PC-3 (cell line): ENCODE measurements around the gene MGAT4A. TPM values are rescaled to one million over a fixed set of nuclear protein-coding genes. Genes with fewer than 3 reads are reported as not detected.

Experiments
- ATAC-seq: fragments of 200-7000 bp; cut with Tn5 transposase; 2 replicates; pipeline ENCODE4 v1.9.1; 2020; ENCODE audit warnings: mild to moderate bottlenecking, moderate library complexity
- BruUV-seq: library from RNA; stranded (reverse); fragments of 400-500 nt; replicated peaks from 2 replicates; lab custom pipeline; 2021; lab: Mats Ljungman, UMichigan
- CTCF ChIA-PET: fragments of 300-600 bp; sonication (Branson Sonifier 250); formaldehyde crosslinking; loops from one replicate; lab custom pipeline; 2022; ENCODE audit warnings: antibody characterized with exemption; lab: Charles Lee
- POLR2A ChIA-PET: fragments of 300-600 bp; sonication (Branson Sonifier 250); formaldehyde crosslinking; loops from one replicate; lab custom pipeline; 2022; ENCODE audit warnings: antibody characterized with exemption; ENCODE audit not compliant: unreplicated experiment; lab: Charles Lee
- DNase-seq: peaks from one replicate; pipeline ENCODE4 v3.0.0-alpha.2; 2015
- H2AFZ ChIP-seq: fragments of 300-600 bp; sonication (generic); 2 replicates; pipeline ENCODE4 v1.6.0; 2016; ENCODE audit warnings: antibody characterized with exemption, low read length
- H3F3A ChIP-seq: fragments of 300-600 bp; sonication (generic); one replicate; pipeline ENCODE4 v1.6.0; 2017; ENCODE audit warnings: antibody characterized with exemption, low read length, control low read depth, mild to moderate bottlenecking; ENCODE audit not compliant: unreplicated experiment
- H3K27ac ChIP-seq: fragments of 300-600 bp; sonication (generic); 2 replicates; pipeline ENCODE4 v1.5.1; 2016; ENCODE audit warnings: mild to moderate bottlenecking, low read length
- H3K27me3 ChIP-seq: fragments of 300-600 bp; sonication (generic); 2 replicates; pipeline ENCODE4 v1.6.1; 2016; ENCODE audit warnings: low read length, mixed read lengths
- H3K36me3 ChIP-seq: fragments of 300-600 bp; sonication (generic); 2 replicates; pipeline ENCODE4 v1.6.1; 2016; ENCODE audit warnings: low read depth, mixed run types, low read length, mixed read lengths
- H3K4me1 ChIP-seq: fragments of 300-600 bp; sonication (generic); 2 replicates; pipeline ENCODE4 v1.5.1; 2016; ENCODE audit warnings: low read length; ENCODE audit not compliant: insufficient read depth
- H3K4me2 ChIP-seq: fragments of 300-600 bp; sonication (generic); 2 replicates; pipeline ENCODE4 v1.6.0; 2016; ENCODE audit warnings: low read length
- H3K4me3 ChIP-seq: fragments of 300-600 bp; sonication (generic); 2 replicates; pipeline ENCODE4 v1.5.1; 2016; ENCODE audit warnings: mild to moderate bottlenecking, low read length, mixed read lengths
- H3K79me2 ChIP-seq: fragments of 300-600 bp; sonication (generic); 2 replicates; pipeline ENCODE4 v1.6.1; 2017; ENCODE audit warnings: low read length, mixed read lengths
- H3K9ac ChIP-seq: fragments of 300-600 bp; sonication (generic); 2 replicates; pipeline ENCODE4 v1.6.0; 2016; ENCODE audit warnings: mild to moderate bottlenecking, low read length
- H3K9me2 ChIP-seq: fragments of 300-600 bp; sonication (generic); replicated peaks from 2 replicates; pipeline ENCODE4 v1.6.1; 2016; ENCODE audit warnings: mixed run types, low read length, mixed read lengths
- H3K9me3 ChIP-seq: fragments of 300-600 bp; sonication (generic); 2 replicates; pipeline ENCODE4 v1.6.1; 2016; ENCODE audit warnings: low read length, mixed read lengths
- H4K20me1 ChIP-seq: fragments of 300-600 bp; sonication (generic); 2 replicates; pipeline ENCODE4 v1.6.1; 2016; ENCODE audit warnings: low read length, mixed read lengths
- EZH2 ChIP-seq: fragments of 300-600 bp; sonication (generic); IDR thresholded peaks from one replicate; pipeline ENCODE4 v1.6.1; 2017; ENCODE audit warnings: antibody characterized with exemption, mild to moderate bottlenecking, low read length; ENCODE audit not compliant: unreplicated experiment
- EZH2phosphoT487 ChIP-seq: fragments of 300-600 bp; sonication (generic); IDR thresholded peaks from 2 replicates; pipeline ENCODE4 v1.6.1; 2018; ENCODE audit warnings: mild to moderate bottlenecking, antibody characterized with exemption, low read length, borderline replicate concordance
- intact Hi-C: fragments of 100-400 bp; cut with micrococcal nuclease; formaldehyde crosslinking; loops from 2 replicates; pipeline ENCODE4 v1.9.0; 2023
- total RNA-seq: library from RNA; depleted of rRNA; stranded (reverse); fragments of >200 nt; gene quantifications from 2 replicates; pipeline ENCODE4 v1.2.3, GENCODE V29; 2014
- TF ChIP-seq, protein P1 (sequence below): fragments of 300-600 bp; sonication (generic); conservative IDR thresholded peaks from 2 replicates; pipeline ENCODE4 v1.5.1; 2017; ENCODE audit warnings: antibody characterized with exemption, low read depth, mild to moderate bottlenecking, low read length

MGAT4A gene
- total RNA-seq, 1 experiment from 2014 or later, result 6.1 TPM

DNA sequence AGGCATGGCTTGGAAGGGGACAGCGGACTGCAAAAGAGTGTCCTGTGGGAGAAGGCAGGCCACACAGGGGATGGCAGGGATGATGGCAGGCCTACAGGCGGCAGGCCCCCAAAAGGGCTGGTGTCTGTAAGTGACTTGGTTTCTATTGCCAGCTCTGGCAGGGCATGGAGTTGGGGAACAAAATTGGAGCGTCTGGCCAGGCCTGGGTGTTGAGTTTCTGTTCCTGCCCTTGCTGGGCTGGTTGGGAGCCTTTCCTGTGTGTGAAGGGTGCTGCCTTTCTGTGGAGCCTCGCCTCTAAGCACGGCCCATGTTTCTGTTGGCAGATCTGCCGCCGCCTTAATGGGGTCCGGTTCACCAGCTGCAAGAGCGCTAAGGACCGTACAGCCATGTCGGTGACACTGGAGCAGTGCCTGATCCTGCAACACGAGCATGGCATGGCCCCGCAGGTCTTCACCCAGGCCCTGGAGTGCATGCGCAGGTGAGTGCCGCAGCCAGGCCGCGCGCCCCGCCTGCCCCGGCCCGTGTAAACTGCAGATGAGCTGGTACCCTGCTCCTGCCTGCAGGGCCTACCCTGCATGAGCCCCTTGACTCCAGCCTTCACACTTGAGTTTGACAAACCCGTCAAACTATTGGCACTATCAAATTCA, 154.1 kb downstream of the MGAT4A start:
- ChIA-PET CTCF (no interaction called here), POLR2A (no interaction called here)
- no peaks in the 10 kb centered on the region for H3K79me2 ChIP-seq
- BruUV-seq, result no TSS peak
- no peaks in the 10 kb centered on the region for H3K9me2 ChIP-seq
- DNase-seq, result no peak
- H3K4me3 ChIP-seq, result no peak overlapping the region
- no peaks in the 10 kb centered on the region for H3K9me3 ChIP-seq
- no peak overlapping the region for H2AFZ ChIP-seq
- no peaks in the 10 kb centered on the region for H3K27me3 ChIP-seq
- no peak for TF ChIP-seq EZH2
- TF ChIP-seq, protein P1, sequence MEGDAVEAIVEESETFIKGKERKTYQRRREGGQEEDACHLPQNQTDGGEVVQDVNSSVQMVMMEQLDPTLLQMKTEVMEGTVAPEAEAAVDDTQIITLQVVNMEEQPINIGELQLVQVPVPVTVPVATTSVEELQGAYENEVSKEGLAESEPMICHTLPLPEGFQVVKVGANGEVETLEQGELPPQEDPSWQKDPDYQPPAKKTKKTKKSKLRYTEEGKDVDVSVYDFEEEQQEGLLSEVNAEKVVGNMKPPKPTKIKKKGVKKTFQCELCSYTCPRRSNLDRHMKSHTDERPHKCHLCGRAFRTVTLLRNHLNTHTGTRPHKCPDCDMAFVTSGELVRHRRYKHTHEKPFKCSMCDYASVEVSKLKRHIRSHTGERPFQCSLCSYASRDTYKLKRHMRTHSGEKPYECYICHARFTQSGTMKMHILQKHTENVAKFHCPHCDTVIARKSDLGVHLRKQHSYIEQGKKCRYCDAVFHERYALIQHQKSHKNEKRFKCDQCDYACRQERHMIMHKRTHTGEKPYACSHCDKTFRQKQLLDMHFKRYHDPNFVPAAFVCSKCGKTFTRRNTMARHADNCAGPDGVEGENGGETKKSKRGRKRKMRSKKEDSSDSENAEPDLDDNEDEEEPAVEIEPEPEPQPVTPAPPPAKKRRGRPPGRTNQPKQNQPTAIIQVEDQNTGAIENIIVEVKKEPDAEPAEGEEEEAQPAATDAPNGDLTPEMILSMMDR, result no peak
- TF ChIP-seq EZH2phosphoT487, result no peak
- ATAC-seq, result no peak
- H3F3A ChIP-seq, result no peaks in the 10 kb centered on the region
- H3K4me2 ChIP-seq, result no peak overlapping the region
- H3K9ac ChIP-seq, result no peak overlapping the region
- H4K20me1 ChIP-seq, result no peaks in the 10 kb centered on the region
- H3K36me3 ChIP-seq, result no peaks in the 10 kb centered on the region
- intact Hi-C loops, result no loop called here
- H3K27ac ChIP-seq, result no peak overlapping the region
- no peaks in the 10 kb centered on the region for H3K4me1 ChIP-seq

DNA sequence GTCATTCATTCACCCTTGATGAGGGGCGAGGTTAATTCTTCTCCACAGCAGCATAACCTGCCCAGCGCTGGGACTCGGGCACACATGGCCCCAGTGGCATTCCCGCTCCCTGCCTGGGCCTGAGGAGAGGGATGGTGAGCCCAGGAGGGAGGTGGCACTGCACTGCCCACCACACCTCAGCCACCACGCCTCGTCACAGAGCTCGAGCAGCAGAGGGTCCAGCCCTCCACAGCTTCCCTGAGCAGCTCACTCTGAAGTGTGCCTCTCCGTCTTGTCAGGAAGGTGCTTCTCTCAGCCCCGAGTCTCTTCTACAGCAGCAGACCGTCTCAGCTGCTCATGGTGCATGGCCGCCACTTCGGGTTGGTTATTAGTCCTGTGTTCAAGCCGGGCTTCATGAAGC, 157.5 kb downstream of the MGAT4A start:
- POLR2A ChIA-PET, result no interaction called here
- H3K9me2 ChIP-seq, result no peaks in the 10 kb centered on the region
- H3K9ac ChIP-seq, result no peak overlapping the region
- H3K4me3 ChIP-seq, result no peak overlapping the region
- H4K20me1 ChIP-seq, result no peaks in the 10 kb centered on the region
- no peaks in the 10 kb centered on the region for H3K9me3 ChIP-seq
- no peak overlapping the region for H2AFZ ChIP-seq
- intact Hi-C loops, result no loop called here
- H3K36me3 ChIP-seq, result no peaks in the 10 kb centered on the region; the same call in none of the 2 replicates
- no peaks in the 10 kb centered on the region for H3K79me2 ChIP-seq
- DNase-seq, result no peak
- no peaks in the 10 kb centered on the region for H3F3A ChIP-seq
- no peak for TF ChIP-seq EZH2phosphoT487
- no peak for TF ChIP-seq EZH2
- TF ChIP-seq, protein P1, result no peak
- no peaks in the 10 kb centered on the region for H3K27me3 ChIP-seq
- BruUV-seq, result no TSS peak
- CTCF ChIA-PET, result no interaction called here
- no peak overlapping the region for H3K4me2 ChIP-seq
- no peak for ATAC-seq
- no peaks in the 10 kb centered on the region for H3K4me1 ChIP-seq
- H3K27ac ChIP-seq, result no peak overlapping the region

DNA sequence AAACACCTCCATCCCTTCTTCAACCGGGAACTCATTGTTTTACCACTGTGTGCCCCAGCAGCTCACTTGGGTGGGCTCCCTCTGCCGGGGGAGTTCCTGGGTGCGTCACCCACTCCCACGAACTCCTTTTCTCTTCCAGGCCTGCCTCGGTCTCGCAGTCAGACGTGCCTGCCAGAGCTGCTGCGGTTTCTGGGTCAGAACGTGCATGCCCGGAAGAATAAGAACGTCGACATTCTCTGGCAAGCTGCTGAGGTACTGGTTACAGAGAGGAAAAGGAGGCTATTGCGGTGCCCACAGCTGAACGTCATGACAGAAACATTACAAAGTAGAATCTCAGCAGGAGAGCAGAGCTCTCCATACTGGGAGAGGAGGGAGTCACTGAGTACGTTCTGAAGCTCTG, 158.3 kb downstream of the MGAT4A start:
- intact Hi-C loops, result no loop called here
- no peaks in the 10 kb centered on the region for H3K27me3 ChIP-seq
- H3K4me2 ChIP-seq, result no peak overlapping the region
- no peaks in the 10 kb centered on the region for H3K9me2 ChIP-seq
- no peaks in the 10 kb centered on the region for H4K20me1 ChIP-seq
- H3K9ac ChIP-seq, result no peak overlapping the region
- BruUV-seq, result no TSS peak
- H3K27ac ChIP-seq, result no peak overlapping the region
- POLR2A ChIA-PET, result no interaction called here
- no peaks in the 10 kb centered on the region for H3K9me3 ChIP-seq
- no peak for TF ChIP-seq EZH2
- TF ChIP-seq EZH2phosphoT487, result no peak
- TF ChIP-seq, protein P1, result no peak
- DNase-seq (no peak), ATAC-seq (no peak)
- CTCF ChIA-PET, result no interaction called here
- H3K79me2 ChIP-seq, result no peaks in the 10 kb centered on the region
- no peak overlapping the region for H2AFZ ChIP-seq
- no peak overlapping the region for H3K4me3 ChIP-seq
- no peaks in the 10 kb centered on the region for H3K4me1 ChIP-seq
- H3K36me3 ChIP-seq, result no peaks in the 10 kb centered on the region; the same call in none of the 2 replicates
- H3F3A ChIP-seq, result no peaks in the 10 kb centered on the region
